Endothelial cell (in vitro differentiated cells): ENCODE measurements around the gene CHPF2. TPM values are rescaled to one million over a fixed set of nuclear protein-coding genes. Genes with fewer than 3 reads are reported as not detected.

ENCODE experiments used
- DNase-seq: peaks from one replicate; pipeline ENCODE4 v3.0.0; 2021; ENCODE audit warnings: low spot score
- H3K27ac Mint-ChIP-seq: one replicate; pipeline ENCODE4 v1.8.0; 2021; ENCODE audit warnings: mixed read lengths, inconsistent platforms; ENCODE audit not compliant: unreplicated experiment
- H3K27me3 Mint-ChIP-seq: one replicate; pipeline ENCODE4 v1.8.0; 2021; ENCODE audit warnings: mild to moderate bottlenecking, moderate library complexity, mixed read lengths, inconsistent platforms; ENCODE audit not compliant: unreplicated experiment
- H3K36me3 Mint-ChIP-seq: one replicate; pipeline ENCODE4 v1.8.0; 2021; ENCODE audit warnings: mild to moderate bottlenecking, low read depth, mixed read lengths, inconsistent platforms; ENCODE audit not compliant: unreplicated experiment
- H3K4me1 Mint-ChIP-seq: one replicate; pipeline ENCODE4 v1.8.0; 2021; ENCODE audit warnings: mild to moderate bottlenecking, mixed read lengths, inconsistent platforms; ENCODE audit not compliant: unreplicated experiment
- H3K4me3 Mint-ChIP-seq: one replicate; pipeline ENCODE4 v1.8.0; 2021; ENCODE audit warnings: mild to moderate bottlenecking, mixed read lengths, inconsistent platforms; ENCODE audit not compliant: unreplicated experiment
- H3K9me3 Mint-ChIP-seq: one replicate; pipeline ENCODE4 v1.8.0; 2021; ENCODE audit warnings: mixed read lengths, inconsistent platforms; ENCODE audit not compliant: unreplicated experiment
- total RNA-seq: library from RNA; stranded (reverse); fragmentation: NEBNext Ultra II Directional; extraction: Animal tissue kit (Norgen Biotek cat#: 25700); gene quantifications from one replicate; pipeline ENCODE4 v1.2.1, GENCODE V29; 2021; ENCODE audit not compliant: unreplicated experiment
- TF ChIP-seq, protein P1 (sequence below): fragments of 200-600 bp; sonication (generic); IDR thresholded peaks from one replicate; pipeline ENCODE4 v1.5.0; 2021; ENCODE audit warnings: antibody characterized with exemption; ENCODE audit not compliant: unreplicated experiment

Gene CHPF2
- total RNA-seq, 1 donor from 2014 or later: 55.4 TPM

DNA sequence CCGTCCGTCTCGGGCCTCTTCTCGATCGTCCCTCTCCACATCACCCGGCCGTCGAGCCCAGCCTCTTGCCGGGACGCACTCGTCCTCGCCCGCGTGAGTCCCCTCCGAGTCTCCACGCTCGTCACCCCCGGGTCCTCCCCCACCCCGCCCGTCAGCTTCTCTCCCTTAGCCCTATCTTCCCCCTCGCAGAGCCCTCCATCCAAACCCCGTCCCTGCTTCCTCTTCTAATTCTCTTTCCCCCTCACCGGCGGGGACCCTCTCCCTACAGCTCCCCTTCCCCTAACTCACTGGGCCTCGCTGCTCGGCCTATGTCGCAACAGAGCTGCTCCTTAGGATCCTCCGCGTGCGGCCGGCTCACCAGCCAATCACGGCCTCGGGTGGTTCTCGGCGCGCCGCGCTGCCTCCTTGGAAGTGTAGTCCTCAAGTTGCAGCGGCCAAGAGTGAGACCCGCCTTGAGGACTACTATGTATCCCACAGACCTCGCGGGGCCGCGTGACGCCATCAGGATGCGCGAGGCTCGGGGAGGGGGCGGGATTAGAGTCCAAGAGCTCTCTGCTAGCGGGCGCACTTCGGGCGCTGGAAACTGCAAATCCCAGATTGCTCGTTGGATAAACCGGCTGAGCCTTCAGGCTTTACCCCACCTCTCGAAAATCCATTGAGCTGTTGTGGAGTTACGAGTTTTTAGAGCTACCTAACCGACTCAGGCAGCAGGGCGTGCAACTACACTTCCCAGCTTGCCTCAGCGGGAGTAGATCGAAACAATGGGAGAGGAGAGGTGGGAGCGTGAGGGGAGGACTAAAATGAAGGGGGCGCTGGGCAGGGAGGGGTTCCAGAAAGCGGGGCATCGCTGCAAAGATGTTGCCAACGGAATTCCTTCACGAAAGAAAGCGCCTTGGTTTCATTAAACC, 5.2 kb upstream of the CHPF2 start, which contains the start of gene ABCF2:
TSS of gene ABCF2 (minus strand) at position 331 of the 908 bp plus-strand sequence. CDS start 747 bp downstream, outside the sequence.
- Mint-ChIP-seq H3K27ac (peak within 1 kb of the TSS; percentile 89), H3K36me3 (peaks cover 28% of the 10 kb centered on the region), H3K4me3 (peak within 1 kb of the TSS; percentile 97), H3K4me1 (peaks cover 25% of the 10 kb centered on the region), H3K9me3 (no peaks in the 10 kb centered on the region), H3K27me3 (peaks cover 10% of the 10 kb centered on the region)
- TF ChIP-seq, protein P1, sequence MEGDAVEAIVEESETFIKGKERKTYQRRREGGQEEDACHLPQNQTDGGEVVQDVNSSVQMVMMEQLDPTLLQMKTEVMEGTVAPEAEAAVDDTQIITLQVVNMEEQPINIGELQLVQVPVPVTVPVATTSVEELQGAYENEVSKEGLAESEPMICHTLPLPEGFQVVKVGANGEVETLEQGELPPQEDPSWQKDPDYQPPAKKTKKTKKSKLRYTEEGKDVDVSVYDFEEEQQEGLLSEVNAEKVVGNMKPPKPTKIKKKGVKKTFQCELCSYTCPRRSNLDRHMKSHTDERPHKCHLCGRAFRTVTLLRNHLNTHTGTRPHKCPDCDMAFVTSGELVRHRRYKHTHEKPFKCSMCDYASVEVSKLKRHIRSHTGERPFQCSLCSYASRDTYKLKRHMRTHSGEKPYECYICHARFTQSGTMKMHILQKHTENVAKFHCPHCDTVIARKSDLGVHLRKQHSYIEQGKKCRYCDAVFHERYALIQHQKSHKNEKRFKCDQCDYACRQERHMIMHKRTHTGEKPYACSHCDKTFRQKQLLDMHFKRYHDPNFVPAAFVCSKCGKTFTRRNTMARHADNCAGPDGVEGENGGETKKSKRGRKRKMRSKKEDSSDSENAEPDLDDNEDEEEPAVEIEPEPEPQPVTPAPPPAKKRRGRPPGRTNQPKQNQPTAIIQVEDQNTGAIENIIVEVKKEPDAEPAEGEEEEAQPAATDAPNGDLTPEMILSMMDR: no peak
- DNase-seq: peak; percentile 99

DNA sequence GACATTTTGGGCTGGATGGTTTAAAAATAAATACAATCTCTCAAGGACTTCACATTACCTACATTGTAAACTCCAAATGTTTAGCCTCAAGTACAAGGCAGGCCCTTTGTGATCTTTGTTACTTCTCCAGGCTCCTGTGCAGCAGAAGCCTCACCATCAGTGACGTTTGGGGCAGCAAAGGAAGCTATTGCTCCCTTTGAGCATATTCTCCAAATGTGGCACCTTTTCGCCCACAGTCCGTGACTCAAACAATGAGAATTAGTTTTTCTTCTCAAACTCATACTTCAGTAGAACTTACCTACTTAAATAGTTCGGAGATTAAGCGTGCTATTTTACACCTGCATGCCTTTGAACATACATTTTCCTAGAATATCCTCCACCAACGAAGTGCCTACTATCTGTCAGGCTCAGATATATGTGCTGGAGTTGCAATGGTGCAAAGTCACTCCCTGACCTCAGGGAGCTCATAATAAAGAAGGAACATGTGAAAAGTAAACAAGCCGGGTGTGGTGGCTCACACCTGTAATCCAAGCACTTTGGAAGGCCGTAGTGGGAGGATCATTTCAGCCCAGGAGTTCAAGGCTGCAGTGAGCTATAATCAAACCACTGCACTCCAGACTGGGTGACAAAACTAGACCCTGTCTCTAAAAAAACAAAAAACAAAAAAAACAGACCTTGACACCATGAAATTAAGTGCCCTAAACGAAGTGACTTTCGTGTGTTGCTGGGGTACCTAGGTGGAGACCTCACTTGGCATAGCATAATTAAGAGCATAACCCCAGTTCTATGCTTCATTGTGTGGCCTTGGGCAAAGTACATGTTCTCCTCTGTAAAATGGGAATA, 4.0 kb upstream of the CHPF2 start:
- no peak for DNase-seq
- Mint-ChIP-seq H3K36me3 (peaks cover 22% of the 10 kb centered on the region), H3K27ac (peak overlapping the region; percentile 89), H3K4me1 (peaks cover 30% of the 10 kb centered on the region), H3K27me3 (peaks cover 12% of the 10 kb centered on the region), H3K4me3 (peak overlapping the region; percentile 97), H3K9me3 (no peaks in the 10 kb centered on the region)
- TF ChIP-seq, protein P1: no peak

- H3K27me3 Mint-ChIP-seq: peaks cover 15% of the 10 kb centered on the region
- TF ChIP-seq, protein P1: no peak
- no peaks in the 10 kb centered on the region for H3K9me3 Mint-ChIP-seq
- no peak for DNase-seq
- peaks cover 38% of the 10 kb centered on the region for H3K4me1 Mint-ChIP-seq
- peaks cover 16% of the 10 kb centered on the region for H3K36me3 Mint-ChIP-seq
- H3K4me3 Mint-ChIP-seq: no peak overlapping the region
- no peak overlapping the region for H3K27ac Mint-ChIP-seq
These were observed 3.0 kb upstream of the CHPF2 start for GRCh38 chr7:151229249-151229648.

DNA sequence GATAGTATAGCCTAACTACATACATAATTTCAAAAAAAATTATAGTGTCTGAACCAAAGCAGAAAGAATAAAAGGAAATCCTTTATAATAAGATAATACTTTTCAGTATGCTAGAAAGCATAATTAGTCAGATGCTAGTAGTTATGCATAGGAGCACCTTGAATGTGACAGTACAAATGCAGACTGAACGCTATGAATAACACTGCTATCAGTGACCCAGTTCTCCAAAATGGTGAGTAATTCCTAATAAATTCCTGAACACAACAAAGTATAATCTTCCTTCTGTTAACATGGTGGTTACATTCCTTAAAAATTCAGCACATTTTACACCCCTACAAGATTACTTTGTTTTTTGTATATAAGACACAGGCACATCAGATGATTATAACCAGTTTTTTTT, 1.2 kb upstream of the CHPF2 start:
- no peak overlapping the region for H3K27ac Mint-ChIP-seq
- DNase-seq: no peak
- no peaks in the 10 kb centered on the region for H3K9me3 Mint-ChIP-seq
- peaks cover 14% of the 10 kb centered on the region for H3K27me3 Mint-ChIP-seq
- peaks cover 34% of the 10 kb centered on the region for H3K4me1 Mint-ChIP-seq
- H3K36me3 Mint-ChIP-seq: peaks cover 4% of the 10 kb centered on the region
- H3K4me3 Mint-ChIP-seq: no peak overlapping the region
- TF ChIP-seq, protein P1: no peak
